GM21381 (cell line): ENCODE data around the gene BMP3.

Experiments used
- ATAC-seq: cut with Tn5 transposase; IDR thresholded peaks from one replicate; pipeline ENCODE4 v1.9.1; 2021; ENCODE audit warnings: mild to moderate bottlenecking, moderate library complexity; ENCODE audit not compliant: unreplicated experiment

The BMP3 gene

GRCh38 chr4:81102107-81102506, 71.6 kb downstream of the BMP3 start:
- no peak for ATAC-seq

- no peak for ATAC-seq
Measured at GRCh38 chr4:81106150-81106549, 75.6 kb downstream of the BMP3 start.
